Measurements from ENCODE around the gene DACH1. TPM values are rescaled to one million over a fixed set of nuclear protein-coding genes. Genes with fewer than 3 reads are reported as not detected.

DACH1 gene
- total RNA-seq, 1 donor from 2014 or later: 8.1 TPM

DNA sequence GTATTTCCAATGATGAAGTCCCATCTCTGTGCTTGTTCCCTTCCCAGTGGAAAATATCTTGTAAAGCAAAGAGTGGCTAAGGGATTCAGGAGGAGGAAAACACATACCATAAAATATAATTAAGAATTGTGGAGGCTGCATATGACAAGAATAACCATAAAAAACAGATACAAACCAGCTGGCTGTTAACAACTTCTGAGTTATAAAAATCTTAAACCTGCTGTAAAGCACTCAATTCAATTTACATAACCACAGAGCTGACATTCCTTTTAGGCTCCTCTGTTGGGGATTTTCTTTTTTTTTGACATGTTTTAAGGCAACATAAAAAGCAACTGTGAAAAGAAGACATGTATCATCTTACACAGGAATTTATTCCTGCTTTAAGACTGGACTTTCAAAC lies 207.6 kb downstream of the DACH1 start:
- H3K4me3 ChIP-seq: no peak overlapping the region
- no peak for ATAC-seq

GRCh38 chr13:71645467-71645866 lies 221.5 kb downstream of the DACH1 start:
- Histone ChIP-seq H3K27ac (no peak overlapping the region), H3K9me3 (no peaks in the 10 kb centered on the region), H3K36me3 (no peaks in the 10 kb centered on the region), H3K4me3 (no peak overlapping the region), H3K4me1 (no peaks in the 10 kb centered on the region), H3K27me3 (ENCODE audit: low read depth) (no peaks in the 10 kb centered on the region)
- intact Hi-C loops (cut with DNase I): no loop called here
- no peak for TF ChIP-seq CTCF (IDR thresholded peaks at IDR 0.05)
- no peak for ATAC-seq
- no peak for DNase-seq

More for the DNA sequence above, 207.6 kb downstream of the DACH1 start:
- TF ChIP-seq CTCF (IDR thresholded peaks at IDR 0.05): no peak
- Histone ChIP-seq H3K9me3 (no peaks in the 10 kb centered on the region), H3K36me3 (no peaks in the 10 kb centered on the region), H3K4me1 (no peaks in the 10 kb centered on the region), H3K27me3 (ENCODE audit: low read depth) (no peaks in the 10 kb centered on the region), H3K27ac (no peak overlapping the region)
- intact Hi-C loops (cut with DNase I): no loop called here
- no peak for DNase-seq

GRCh38 chr13:71644579-71644978 lies 222.4 kb downstream of the DACH1 start:
- ATAC-seq: no peak
- no peak overlapping the region for H3K4me3 ChIP-seq
- intact Hi-C loops (cut with DNase I): no loop called here
- no peak for TF ChIP-seq CTCF (IDR thresholded peaks at IDR 0.05)
- no peak overlapping the region for H3K27ac ChIP-seq
- H3K27me3 ChIP-seq (ENCODE audit: low read depth): no peaks in the 10 kb centered on the region
- H3K36me3 ChIP-seq: no peaks in the 10 kb centered on the region
- no peak for DNase-seq
- H3K9me3 ChIP-seq: no peaks in the 10 kb centered on the region
- no peaks in the 10 kb centered on the region for H3K4me1 ChIP-seq

DNA sequence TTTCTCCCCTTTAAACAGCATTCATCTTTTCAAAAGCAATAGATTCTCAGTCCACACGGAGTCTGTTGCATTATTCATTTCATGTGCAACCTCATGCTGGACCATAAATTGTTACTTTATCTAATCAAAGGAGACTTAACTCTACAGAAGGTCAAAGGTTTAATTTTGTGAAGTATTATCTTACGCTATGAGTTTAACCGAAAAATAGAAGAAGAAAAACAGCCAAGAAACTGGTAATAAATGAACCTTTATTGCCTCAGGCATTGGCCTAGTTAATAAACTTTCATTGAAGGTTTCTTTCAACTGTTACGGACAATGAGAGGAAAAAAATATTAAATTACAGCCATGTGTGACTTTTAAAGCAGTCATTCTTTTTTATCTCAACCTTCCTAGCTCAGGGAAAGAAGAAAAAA lies 223.6 kb downstream of the DACH1 start:
- no peaks in the 10 kb centered on the region for H3K9me3 ChIP-seq
- no peaks in the 10 kb centered on the region for H3K27me3 ChIP-seq (ENCODE audit: low read depth)
- H3K4me3 ChIP-seq: no peak overlapping the region
- intact Hi-C loops (cut with DNase I): no loop called here
- H3K36me3 ChIP-seq: no peaks in the 10 kb centered on the region
- ATAC-seq (no peak), DNase-seq (no peak)
- no peaks in the 10 kb centered on the region for H3K4me1 ChIP-seq
- TF ChIP-seq CTCF (IDR thresholded peaks at IDR 0.05): no peak
- no peak overlapping the region for H3K27ac ChIP-seq

- ATAC-seq (no peak), DNase-seq (no peak)
- no peak for TF ChIP-seq CTCF (IDR thresholded peaks at IDR 0.05)
- Histone ChIP-seq H3K36me3 (no peaks in the 10 kb centered on the region), H3K4me3 (no peak overlapping the region), H3K27me3 (ENCODE audit: low read depth) (no peaks in the 10 kb centered on the region), H3K9me3 (no peaks in the 10 kb centered on the region), H3K27ac (no peak overlapping the region), H3K4me1 (no peaks in the 10 kb centered on the region)
- intact Hi-C loops (cut with DNase I): no loop called here
These were observed 228.3 kb downstream of the DACH1 start for GRCh38 chr13:71638751-71639150.
